A673 (cell line): ENCODE results near the gene B3GALT6.

Source experiments
- CTCF ChIP-seq: fragments of 300-800, 200-600 bp; sonication (generic); conservative IDR thresholded peaks from 2 replicates; pipeline ENCODE4 v1.5.1; 2017; ENCODE audit warnings: low read depth, mild to moderate bottlenecking, antibody characterized with exemption, low read length, moderate library complexity, mixed read lengths
- EZH2 ChIP-seq: fragments of 200-600 bp; sonication (generic); IDR thresholded peaks from 2 replicates; pipeline ENCODE4 v1.6.1; 2017; ENCODE audit warnings: borderline replicate concordance, low read depth, mild to moderate bottlenecking, mixed read lengths, antibody characterized with exemption, low read length; ENCODE audit not compliant: poor library complexity, severe bottlenecking

DNA sequence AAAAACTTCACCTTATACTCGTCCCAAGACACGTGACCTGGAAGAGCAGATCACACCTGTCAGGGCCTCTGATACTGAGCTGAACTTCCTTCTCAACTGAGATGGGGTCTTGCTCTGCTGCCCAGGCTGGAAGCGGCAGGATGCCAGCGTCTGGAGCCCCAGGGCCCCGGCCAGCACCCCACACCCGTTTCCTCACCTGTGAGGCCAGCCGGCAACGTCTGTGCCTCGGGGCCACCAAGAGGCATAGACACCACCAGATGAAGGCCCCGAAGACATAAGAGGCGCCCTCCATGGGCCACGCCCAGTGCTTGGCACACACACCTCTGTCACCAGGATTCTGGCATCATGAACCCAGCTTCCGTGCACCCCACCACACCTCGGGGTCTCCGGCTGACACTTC lies 8.7 kb upstream of the B3GALT6 start:
- no peak for TF ChIP-seq CTCF
- TF ChIP-seq EZH2 = no peak
